Fibroblast of upper back skin (primary cell): ENCODE data around the gene ROR1.

Source experiments
- DNase-seq: peaks from one replicate; pipeline ENCODE4 v3.0.0-alpha.2; 2013

The ROR1 gene

DNA sequence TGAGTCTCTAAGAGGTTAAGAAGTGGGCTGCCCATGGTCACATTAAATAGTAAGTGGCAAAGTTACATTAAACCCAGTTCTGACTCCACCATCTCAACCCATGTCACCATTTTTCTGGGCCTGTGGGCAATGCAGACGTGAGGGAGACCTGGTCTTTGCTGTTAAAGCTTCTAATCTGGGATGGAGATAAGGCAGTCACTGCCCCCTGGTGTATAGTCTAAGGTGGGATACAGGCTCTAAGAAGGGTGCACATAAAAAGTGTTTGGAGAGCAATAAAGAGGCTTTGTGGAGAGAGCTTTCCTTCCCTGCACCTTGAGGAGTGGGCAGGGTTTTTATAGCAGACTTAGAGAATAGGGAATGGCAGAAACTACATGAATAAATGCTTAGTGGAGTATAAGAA is 141.3 kb downstream of the ROR1 start:
- DNase-seq: peak; percentile 53

DNA sequence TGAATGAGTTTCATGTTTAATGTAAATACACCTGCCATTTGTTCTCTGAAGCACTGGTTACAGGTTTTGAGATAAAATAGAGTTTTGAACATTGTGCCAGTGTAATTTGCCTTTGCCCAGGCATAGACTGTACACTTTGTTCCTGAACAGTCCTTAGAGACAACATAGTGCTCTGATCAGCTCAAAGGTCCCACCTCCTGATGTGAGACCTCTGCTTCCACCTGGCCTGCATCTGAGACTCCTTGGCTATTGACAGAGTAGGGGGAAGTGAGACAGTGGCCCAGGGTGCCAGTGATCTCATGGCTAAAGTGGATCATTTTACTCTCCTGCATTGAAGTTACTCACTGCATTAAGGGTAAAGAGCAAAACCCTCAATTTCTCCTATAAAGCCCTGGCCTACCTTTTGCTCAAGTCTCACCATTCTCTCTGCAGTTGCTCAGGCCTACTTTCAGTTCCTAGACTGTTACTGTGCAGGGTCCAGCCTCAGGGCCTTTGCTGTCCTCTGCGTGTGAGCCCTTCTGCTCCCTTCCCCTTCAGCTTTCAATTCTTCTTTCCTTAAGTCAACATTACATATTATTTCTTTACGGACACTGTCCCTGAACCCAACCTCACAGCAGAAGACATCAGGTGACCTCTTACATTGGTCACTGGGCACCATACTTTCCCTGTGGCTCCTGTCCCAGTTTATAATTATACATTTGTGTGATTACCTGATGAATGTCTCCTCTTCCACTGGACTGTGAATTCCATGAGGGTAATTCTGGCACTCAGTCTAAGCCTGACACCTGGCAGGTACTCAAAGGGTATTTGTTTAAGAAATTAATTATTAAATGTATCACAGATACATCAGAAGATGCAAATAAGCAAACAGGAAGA is 142.9 kb downstream of the ROR1 start:
- no peak for DNase-seq

DNA sequence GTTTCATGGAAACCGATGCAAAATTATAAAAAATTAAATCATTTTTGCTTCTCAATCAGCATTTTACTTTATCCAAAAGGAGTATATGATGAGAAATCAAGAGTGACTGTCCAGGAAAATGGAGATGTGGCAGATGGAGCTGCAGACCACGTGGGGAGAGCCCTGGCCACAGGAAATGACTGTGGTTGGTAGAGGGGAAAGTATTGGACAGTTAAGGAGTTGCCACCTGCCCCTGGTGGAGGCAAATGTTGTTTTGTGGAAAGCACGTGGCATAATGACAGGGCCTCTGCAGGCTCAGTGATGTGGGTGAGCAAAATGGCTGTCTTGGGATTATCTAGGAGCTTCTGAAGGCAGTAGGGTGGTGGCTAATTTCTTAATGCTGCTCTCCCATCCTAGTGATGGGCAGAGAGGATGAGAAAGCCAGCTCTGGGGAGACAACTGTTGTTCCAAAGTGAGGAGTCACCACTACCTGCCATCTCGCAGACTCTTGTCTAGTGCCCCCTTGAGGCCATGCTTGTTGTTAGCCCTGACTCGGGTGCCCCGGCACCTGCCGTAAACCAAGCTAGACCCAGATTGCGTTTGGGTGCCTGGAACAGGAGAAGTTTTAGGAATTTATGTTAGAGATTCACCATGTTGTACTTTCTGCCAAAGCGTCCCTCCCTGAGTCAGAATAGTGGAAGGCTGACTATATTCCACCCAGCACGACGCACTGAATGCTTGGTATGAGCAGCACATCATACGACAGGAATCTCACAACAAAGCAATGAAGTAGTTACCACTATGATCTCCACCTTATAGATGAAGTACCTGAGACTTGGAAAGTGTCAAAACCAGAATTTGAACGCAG is 144.0 kb downstream of the ROR1 start:
- no peak for DNase-seq

DNA sequence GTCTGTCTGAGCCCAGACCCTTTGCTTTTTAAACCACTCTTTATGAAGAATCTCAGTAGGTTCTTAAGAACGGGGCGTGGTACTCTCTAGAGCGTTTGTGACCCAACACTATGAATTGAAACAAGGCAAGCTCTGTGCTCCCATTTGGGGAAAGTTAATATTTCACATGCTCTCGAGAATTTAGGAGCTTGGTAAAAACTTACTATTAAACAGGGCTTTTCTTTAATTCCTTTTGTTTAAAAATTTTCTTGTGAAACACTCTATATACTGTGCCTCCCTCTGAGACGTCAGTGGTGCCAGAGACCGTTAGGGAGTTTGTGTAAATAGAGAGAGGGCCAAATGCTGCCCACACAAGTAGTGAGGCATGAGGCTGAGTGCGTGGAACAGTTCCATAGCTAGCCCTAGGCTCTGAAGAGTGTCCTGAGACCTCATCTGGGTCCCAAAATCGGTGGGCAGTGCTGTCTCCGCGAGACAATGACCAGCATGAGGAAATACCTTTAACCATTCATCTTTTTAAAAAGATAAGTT is 144.7 kb downstream of the ROR1 start:
- no peak for DNase-seq

DNA sequence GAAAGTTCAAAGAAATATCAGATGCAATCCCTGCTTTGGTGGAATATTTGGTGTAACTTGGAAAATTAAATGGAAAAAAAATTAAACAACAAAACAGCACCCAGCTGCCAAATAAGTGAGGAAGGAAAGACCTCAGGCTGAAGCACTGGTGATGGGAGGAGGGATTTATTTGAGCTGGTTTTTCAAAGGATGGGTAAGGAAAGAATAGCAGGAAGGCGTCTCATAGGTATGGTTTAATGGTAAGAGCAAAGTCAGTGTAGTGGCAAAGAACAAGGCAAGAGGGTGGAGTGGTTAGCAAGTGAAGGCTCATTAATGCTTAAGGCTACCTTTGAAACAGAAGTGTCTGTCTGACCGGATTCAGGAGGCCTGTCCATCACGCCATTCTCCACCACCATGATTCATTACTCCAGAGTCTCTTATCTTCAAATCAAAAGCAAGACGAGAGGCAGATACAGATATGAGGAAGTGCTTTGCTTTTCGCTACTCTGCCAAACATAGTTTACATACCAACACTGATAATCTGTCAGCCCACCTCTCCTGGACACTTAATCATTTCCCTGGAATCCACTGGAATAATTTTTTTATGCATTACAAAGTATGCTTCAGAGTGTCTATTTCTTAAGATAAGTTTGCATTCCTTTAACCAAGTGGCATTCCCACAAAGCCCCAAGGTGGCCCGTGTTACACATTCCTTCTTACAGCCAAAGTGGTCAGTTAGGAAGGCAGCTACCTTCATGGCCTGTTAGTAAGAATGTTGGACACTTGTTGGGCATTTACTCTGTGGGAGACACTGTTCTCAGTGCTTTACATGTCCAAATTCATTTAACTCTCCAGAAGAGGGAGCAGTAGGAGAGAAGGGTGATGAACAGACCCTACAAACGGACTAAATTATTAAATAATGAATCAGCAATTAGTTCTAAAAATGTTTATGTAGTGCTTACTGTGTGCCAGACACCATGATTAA is 146.6 kb downstream of the ROR1 start:
- peak; percentile 93 for DNase-seq

DNA sequence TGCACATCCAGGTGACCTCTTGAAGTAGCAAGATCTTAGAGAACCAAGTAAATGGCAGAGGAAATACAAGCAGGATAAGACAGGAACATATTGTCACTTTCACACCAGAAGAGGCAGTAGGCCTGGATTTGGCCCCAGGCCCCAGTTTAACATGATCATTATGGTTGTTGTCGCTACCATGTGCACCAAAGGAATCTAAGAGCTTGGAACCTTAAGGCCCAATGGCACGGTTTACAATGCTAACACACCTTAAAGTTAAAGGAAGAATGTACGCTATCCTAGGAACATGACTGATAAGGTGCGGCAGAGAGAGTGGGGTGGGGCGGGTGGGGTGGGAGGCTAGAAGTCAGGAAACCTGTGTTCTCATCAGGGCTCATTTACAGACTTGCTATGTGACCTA is 147.5 kb downstream of the ROR1 start:
- no peak for DNase-seq

DNA sequence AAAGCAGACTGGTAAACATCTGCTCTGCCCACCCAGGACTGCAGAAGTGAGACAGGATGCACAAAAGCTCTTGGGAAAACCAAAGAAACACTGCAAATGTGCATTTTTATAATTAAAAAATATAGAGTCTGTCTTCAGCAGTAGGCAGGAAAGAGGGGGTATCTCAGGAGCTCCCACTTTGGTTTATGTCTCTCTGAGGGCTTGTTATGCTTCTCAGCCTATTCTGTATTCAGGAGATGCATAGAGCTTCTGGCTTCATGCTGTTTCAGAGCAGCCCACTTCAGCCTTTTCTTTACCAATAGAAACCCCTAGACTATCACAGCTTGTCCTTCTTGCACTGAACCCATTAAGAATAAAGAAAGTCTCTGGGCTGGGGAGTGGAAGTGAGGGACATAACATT is 148.0 kb downstream of the ROR1 start:
- no peak for DNase-seq

DNA sequence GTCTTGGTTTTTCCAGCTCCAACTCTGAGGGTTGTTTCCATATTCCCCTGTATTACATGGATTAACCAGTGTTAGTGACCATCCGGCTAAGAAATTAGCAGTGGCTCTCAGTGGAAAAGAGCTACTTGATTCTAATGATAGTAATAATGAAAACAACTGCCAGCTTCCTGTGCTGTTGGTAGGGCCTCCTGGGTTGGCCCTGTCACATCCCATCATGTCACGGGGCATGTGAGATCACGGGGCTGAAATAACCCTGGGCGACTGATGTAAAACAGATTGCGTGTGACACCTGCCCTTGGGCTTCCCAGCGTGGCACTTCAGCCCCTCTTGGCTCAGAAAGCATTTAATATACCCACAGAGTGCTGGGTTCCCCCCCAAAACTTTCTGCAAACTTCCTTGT is 149.0 kb downstream of the ROR1 start:
- no peak for DNase-seq

DNA sequence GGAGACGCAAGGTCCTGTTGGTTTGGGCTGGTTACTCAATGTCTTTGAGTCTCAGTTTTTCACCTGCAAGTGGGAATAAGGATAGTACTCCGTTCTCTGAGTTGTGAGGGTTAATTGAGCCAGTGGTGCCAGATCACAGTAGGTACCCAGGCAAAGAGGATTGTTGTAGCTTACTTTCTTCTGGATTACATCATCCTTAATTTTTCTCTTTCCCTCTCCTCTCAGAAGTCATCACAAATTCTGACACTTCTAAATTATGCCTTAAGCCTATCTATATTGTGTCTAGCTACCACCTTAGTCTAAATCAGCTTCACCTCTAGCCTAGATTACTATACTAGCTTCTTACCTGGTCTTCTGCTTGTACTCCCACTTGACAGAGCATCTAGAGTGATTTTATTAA is 149.5 kb downstream of the ROR1 start:
- DNase-seq: no peak

DNA sequence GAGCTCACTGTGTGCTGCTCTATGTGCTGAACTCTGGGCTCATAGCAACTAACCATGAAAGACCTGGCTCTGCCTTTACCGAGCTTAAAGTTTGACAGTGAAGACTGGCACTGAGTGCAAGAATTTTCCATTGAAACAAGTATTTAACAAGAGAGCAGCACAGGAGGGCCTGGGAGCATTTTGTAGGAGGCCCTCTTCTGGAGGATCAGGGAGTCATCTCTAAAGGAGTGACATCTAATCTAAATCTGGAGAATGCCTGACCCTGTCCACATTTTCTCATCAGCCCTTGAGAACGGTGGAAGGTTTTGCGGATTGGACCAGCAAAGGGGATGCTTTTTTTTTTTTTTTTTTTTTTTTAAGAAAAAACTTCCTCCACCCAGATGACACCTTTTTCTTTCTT is 150.8 kb downstream of the ROR1 start:
- no peak for DNase-seq

DNA sequence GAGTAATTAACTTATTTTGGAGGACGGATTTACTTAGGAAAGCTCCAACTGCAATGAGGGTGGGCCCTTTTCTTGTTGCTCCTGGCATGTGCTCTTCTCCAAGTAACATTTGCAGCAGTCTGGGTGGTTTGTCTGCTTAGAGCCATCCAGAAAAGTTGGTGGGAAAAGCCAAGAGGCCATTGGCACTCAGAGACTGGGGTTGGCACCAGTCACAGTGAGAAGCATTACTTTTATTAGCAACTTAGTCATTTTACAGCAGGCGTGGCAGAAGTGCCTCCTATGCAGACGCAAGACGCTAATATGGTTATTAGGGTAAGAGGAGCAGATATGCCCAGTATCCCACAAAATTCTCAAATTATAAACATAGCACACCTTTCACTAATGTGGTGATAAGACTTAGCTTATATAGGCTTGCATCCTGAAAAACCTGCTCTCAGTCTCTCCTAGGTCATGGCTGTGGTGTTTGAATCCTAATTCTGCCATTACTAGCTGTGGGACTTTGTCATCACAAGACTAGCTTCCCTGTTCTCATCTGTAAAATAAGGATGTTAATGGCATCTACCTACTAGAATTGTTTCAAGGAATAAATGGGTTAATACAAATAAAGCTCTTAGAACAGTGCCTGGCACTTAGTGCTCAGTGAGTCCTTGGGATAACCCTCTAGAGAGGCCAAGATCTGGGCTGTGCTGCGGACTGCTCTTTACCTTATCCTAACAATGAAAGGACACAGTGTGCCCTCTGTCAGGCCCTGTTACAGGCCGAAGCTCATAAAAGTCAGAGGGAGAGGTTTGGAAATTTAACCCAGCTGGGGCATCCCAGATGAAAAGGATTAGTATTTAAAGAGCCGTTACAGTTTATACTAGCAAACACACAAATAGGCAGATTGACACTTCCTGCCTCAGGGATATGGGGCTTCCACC is 154.6 kb downstream of the ROR1 start:
- DNase-seq: no peak

DNA sequence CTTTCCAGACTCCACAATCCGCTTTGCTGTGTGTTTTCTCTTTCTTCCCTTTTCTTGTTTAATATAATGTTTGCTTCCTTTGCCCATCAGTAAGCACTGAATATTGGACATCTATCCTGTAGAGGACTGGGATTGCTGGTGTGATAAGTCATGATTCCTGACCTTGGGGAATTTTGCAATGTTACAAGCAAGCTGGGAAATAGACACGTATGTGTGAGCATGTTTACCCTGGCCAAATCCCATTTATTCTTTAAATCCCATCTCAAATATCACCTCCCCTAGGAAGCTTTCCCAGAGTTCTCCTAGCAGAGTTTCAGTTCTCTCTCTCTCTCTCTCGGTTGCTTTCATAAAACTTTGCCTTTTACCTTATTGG is 155.3 kb downstream of the ROR1 start:
- peak; percentile 25 for DNase-seq

DNA sequence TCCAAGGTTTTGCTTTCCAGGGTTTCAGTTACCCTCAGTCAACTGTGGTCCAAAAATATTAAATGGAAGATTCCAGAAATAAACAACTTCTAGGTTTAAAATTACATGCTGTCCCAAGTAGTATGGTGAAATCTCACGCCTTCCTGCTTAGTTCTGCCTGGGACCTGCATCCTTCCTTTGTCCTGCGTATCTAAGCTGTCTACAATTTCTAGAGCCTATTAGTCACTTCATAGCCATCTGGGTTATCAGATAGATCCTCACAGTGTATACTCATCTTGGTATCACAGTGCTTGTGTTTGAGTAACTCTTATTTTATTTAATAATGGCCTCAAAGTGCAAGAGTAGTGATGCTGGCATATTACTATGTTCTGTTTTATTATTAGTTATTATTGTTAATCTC is 157.7 kb downstream of the ROR1 start:
- DNase-seq: peak; percentile 25

DNA sequence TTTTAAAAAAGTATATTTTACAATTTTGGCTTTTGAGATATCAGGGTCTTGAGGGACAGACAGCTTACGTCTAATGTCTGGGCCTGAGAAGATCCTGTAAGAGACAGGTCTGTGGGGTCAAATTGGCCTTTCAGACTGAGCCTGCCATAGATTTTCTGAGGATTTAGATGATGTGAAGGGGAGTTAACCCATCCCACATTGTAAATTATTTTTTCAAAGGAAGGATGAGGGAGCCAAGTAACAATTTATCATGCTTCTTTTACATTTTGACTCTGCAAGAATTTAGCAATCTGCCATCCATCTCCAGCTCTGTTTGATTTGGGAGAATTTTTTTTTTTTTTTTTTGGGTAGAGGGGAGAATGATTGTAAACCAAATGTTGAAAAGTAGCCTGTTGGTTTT is 160.9 kb downstream of the ROR1 start:
- no peak for DNase-seq

DNA sequence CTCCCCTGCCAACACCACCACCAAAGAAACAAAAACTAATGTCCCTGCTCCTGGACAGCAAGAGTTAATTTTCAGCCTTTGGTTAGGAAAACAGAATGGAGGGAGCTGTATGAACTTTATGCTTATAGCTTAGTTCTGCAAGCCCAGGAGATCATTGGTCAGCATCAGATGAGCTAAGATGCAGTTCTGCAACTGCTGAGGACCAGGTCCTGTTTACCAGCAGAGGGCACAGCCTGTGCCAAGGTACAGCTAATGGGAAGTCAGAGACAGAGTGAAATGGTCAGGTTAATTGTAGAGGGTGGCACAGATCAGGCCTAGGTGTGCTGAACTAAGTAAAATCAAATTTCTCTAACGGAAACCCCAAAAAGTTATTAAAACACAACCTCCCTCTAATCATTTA is 161.3 kb downstream of the ROR1 start:
- no peak for DNase-seq

DNA sequence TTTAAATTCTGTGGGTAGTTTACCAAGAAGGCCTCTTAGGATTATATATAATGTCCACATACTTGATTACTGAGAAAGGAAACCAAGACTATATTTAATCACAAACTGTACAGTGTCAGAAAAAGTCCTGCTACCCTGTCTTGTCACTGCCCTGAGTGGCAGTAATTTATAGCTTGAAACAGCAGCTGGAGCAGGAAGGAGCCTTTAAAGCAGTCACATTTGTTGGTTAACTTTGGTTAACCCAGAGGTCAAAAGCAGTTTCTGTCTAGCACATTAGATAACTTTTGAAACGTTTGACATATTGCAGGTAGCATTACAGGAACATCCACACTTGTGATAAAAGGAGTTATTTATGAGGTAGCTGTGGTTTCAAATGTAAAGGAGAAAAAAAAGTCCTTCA is 161.7 kb downstream of the ROR1 start:
- no peak for DNase-seq

DNA sequence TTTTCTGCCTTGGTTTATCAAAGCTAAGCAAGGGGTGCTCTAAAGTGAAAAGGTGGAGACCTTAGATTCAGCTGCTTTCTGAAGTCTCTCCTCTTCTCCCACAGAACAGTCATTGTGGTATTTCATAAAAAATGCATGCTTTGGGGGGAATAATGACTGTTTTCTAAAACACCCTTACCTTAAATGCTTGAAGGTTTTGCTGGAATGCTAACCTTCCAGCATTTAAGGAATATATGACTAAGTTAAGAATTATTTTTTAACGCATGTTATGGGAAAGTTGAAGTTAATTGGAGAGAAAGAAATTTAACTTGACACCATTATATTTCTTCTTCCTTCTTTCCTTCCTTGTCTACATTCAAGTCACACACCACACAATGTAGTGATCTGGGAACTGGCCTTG is 162.5 kb downstream of the ROR1 start:
- DNase-seq: peak; percentile 32

DNA sequence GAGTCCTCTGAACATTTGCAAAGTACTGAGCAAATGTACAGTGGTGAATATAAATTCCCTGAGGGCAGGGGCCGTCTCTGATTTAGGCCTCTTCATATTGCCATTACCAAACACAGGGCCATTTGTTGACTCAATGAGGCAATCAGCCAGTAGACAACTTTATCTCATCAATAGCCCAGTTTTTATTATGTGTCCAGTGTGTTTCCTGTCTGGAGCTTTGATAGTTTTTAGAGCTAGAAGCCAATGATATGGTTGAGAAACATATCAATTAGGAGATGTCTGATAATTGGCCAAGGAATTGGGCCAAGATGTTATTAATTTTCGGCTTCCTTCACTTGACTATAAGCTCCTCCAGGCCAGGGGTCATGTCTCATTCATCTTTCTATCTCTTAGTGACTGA is 163.0 kb downstream of the ROR1 start:
- no peak for DNase-seq

DNA sequence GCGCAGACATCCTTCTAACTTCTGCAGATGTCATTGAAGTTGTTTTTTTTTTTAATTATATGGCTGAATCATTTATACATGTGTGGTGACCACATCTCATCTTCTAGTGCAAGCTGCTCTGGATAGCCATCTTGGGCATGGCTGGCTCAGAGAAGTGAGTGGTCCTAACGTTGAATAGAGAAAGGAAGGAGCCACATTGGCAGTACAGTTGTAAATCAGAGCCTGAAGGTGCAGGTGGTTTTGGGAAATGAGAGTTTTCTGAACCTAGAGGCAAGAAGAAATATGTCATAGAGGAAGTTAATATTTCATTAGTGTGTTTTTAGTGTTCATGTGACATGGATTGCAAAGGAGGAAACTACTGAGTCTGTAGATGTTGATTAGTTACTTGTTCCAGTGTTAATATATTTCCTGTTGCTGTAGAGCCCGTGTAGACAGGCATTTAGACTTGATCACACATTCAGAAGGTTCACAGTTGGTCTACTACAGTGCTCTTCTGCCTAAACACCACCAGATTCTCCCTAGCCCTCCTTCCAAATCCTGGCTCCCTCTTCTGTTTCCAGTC is 163.7 kb downstream of the ROR1 start:
- DNase-seq: no peak

DNA sequence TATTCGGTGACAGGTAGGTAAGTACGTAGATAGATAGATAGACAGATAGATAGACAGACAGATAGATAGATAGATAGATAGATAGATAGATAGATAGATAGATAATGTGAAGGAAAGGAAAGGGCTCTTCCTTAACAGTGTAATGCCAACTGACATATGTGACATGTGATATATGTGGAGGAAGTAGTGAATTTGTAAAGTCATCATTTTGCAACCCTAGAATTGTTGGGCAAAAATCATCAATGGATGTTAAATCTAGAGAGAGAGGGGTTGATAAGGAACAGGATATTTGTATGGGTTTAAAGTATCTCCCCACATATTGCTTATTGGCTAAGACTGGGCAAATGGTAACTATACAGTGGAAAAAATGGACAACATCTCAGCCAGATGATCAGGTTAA is 166.6 kb downstream of the ROR1 start:
- DNase-seq: no peak

DNA sequence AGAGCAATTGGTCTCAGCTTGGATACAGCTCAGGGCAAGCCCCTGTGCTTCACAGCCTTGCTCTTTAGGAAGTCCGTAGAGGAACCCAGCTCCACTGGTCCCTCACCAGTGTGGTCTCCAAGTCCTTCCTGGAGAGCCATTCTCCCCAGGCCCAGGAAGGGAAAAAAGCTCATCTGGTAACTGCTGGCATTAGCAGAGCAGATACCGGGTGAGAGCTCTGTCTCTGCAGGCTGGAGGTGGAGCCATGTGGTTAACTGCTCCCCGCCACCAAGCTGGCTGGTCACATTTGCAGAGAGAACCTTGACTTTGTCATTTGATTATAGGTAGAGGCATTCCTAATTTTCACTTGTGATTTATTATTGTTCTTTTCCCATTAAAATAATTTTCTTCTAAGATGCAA is 169.6 kb downstream of the ROR1 start:
- no peak for DNase-seq
